ENCODE data around the gene P4HB.

GRCh38 chr17:81865733-81866439 lies 5.6 kb upstream of the P4HB start:
- TF ChIP-seq PKNOX1 (IDR thresholded peaks at IDR 0.05) (no peak), SP1 (IDR thresholded peaks at IDR 0.05) (no peak), ARNT (IDR thresholded peaks at IDR 0.05) (no peak)
